Ishikawa (cell line): ENCODE results near the gene BIK.
A peak's percentile ranks its signal among the peaks of the same experiment; 100 is the strongest.

ENCODE experiments used
- CEBPB ChIP-seq: IDR thresholded peaks from 2 replicates; pipeline ENCODE4 v1.6.1; 2012
- CREB1 ChIP-seq: IDR thresholded peaks from 2 replicates; pipeline ENCODE4 v1.6.1; 2012; ENCODE audit warnings: low read depth
- EGR1 ChIP-seq: IDR thresholded peaks from 2 replicates; pipeline ENCODE4 v1.6.1; 2012
- EP300 ChIP-seq: IDR thresholded peaks from 2 replicates; pipeline ENCODE4 v1.6.1; 2012; ENCODE audit warnings: borderline replicate concordance
- FOXM1 ChIP-seq: IDR thresholded peaks from 2 replicates; pipeline ENCODE4 v1.6.1; 2012; ENCODE audit warnings: low read depth, borderline replicate concordance
- NFIC ChIP-seq: IDR thresholded peaks from 2 replicates; pipeline ENCODE4 v1.6.1; 2012
- RAD21 ChIP-seq: IDR thresholded peaks from 2 replicates; pipeline ENCODE4 v1.6.1; 2012; ENCODE audit warnings: low read depth
- TAF1 ChIP-seq: IDR thresholded peaks from 2 replicates; pipeline ENCODE4 v1.6.1; 2012; ENCODE audit warnings: low read depth, mild to moderate bottlenecking
- TCF12 ChIP-seq: IDR thresholded peaks from 2 replicates; pipeline ENCODE4 v1.6.1; 2012; ENCODE audit warnings: low read depth
- TEAD4 ChIP-seq: IDR thresholded peaks from 2 replicates; pipeline ENCODE4 v1.6.1; 2012
- USF1 ChIP-seq: IDR thresholded peaks from 2 replicates; pipeline ENCODE4 v1.6.1; 2012
- YY1 ChIP-seq: IDR thresholded peaks from 2 replicates; pipeline ENCODE4 v1.6.1; 2012; ENCODE audit warnings: low read depth
- ZBTB7A ChIP-seq: IDR thresholded peaks from 2 replicates; pipeline ENCODE4 v1.6.1; 2012; ENCODE audit warnings: low read depth
- TF ChIP-seq, protein P1 (sequence below): IDR thresholded peaks from 2 replicates; pipeline ENCODE4 v1.6.1; 2012; ENCODE audit warnings: low read depth, mild to moderate bottlenecking
- TF ChIP-seq, protein P2 (sequence below): IDR thresholded peaks from 2 replicates; pipeline ENCODE4 v1.6.1; 2012

BIK gene

DNA sequence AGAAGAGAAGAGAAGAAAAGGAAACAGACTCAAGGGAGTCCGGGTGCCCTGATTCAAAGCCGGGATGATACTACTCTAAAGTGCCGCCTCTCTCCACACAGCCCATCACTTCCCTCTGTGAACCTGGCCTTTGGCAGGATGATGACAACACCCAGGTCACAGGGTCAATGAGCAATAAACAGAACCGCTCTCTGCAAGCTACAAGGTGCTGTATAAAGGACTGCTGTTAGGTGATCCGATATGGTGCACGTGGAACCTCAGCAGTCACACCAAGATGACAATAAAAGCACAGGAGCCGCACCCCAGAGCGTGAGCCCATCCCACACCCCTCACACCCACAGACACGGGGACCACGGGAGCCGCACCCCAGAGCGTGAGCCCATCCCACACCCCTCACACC lies 32.0 kb upstream of the BIK start:
- TF ChIP-seq TAF1 (no peak), NFIC (no peak)
- TF ChIP-seq, protein P1, sequence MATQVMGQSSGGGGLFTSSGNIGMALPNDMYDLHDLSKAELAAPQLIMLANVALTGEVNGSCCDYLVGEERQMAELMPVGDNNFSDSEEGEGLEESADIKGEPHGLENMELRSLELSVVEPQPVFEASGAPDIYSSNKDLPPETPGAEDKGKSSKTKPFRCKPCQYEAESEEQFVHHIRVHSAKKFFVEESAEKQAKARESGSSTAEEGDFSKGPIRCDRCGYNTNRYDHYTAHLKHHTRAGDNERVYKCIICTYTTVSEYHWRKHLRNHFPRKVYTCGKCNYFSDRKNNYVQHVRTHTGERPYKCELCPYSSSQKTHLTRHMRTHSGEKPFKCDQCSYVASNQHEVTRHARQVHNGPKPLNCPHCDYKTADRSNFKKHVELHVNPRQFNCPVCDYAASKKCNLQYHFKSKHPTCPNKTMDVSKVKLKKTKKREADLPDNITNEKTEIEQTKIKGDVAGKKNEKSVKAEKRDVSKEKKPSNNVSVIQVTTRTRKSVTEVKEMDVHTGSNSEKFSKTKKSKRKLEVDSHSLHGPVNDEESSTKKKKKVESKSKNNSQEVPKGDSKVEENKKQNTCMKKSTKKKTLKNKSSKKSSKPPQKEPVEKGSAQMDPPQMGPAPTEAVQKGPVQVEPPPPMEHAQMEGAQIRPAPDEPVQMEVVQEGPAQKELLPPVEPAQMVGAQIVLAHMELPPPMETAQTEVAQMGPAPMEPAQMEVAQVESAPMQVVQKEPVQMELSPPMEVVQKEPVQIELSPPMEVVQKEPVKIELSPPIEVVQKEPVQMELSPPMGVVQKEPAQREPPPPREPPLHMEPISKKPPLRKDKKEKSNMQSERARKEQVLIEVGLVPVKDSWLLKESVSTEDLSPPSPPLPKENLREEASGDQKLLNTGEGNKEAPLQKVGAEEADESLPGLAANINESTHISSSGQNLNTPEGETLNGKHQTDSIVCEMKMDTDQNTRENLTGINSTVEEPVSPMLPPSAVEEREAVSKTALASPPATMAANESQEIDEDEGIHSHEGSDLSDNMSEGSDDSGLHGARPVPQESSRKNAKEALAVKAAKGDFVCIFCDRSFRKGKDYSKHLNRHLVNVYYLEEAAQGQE = no peak

GRCh38 chr22:43079742-43080141 lies 30.8 kb upstream of the BIK start:
- TF ChIP-seq CREB1 = no peak
- TF ChIP-seq EP300 = no peak
- no peak for TF ChIP-seq EGR1
- TF ChIP-seq FOXM1 = no peak
- TF ChIP-seq YY1 = no peak
- no peak for TF ChIP-seq CEBPB
- no peak for TF ChIP-seq TCF12
- no peak for TF ChIP-seq NFIC
- no peak for TF ChIP-seq ZBTB7A
- TF ChIP-seq TAF1 = no peak

DNA sequence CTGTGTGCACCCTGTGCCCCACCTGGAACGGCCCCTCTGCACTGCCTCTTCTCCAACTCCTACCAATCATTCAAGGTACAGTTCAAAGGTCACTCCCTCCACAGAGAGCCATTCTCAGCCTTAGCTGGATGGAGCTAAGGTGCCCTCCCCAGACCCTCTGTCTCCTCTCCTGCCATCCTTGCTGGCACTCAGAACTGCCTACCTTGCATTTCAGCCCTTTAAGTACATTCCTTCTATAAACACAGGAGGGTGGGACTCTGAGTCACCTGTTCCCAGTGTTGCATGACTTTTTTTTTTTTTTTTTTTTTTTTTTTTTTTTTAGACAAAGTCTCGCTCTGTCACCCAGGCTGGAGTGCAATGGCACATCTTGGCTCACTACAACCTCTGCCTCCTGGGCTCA lies 29.9 kb upstream of the BIK start:
- no peak for TF ChIP-seq EGR1
- no peak for TF ChIP-seq ZBTB7A
- peak; percentile 29; the same call in 1 of the 2 replicates for TF ChIP-seq USF1

- TF ChIP-seq TAF1 = no peak
- TF ChIP-seq TCF12 = no peak
- TF ChIP-seq RAD21 = no peak
- TF ChIP-seq EGR1 = no peak
- TF ChIP-seq CREB1 = no peak
- no peak for TF ChIP-seq CEBPB
- no peak for TF ChIP-seq USF1
Observed at GRCh38 chr22:43081968-43082367, 28.6 kb upstream of the BIK start.

GRCh38 chr22:43085658-43086606 lies 24.6 kb upstream of the BIK start:
- no peak for TF ChIP-seq CEBPB
- TF ChIP-seq, protein P2, sequence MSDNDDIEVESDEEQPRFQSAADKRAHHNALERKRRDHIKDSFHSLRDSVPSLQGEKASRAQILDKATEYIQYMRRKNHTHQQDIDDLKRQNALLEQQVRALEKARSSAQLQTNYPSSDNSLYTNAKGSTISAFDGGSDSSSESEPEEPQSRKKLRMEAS = no peak
- TF ChIP-seq RAD21 = no peak
- no peak for TF ChIP-seq EGR1
- TF ChIP-seq, protein P1 = no peak
- no peak for TF ChIP-seq NFIC

DNA sequence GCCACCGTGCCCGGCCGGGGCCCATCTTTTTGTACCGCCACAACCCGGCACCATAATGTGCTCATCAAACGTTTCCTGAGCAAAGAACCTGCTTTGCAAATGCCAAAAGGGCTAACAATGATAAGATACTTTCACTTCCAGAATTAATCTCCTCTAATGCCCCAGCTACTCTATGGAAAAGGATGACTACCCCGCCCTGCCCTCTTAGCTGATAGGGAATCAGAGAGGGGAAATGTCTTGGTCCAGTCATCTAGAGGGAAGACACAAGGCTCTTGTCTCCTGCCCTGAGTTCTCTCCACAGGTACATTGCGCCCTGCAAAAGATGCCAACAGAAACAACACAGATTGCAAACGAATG lies 21.9 kb upstream of the BIK start:
- TF ChIP-seq TCF12 (no peak; the same call in 1 of the 2 replicates), EP300 (no peak), RAD21 (no peak), EGR1 (no peak), YY1 (no peak), NFIC (no peak), TEAD4 (no peak), CREB1 (no peak), CEBPB (no peak), TAF1 (no peak), USF1 (no peak), ZBTB7A (no peak)
- TF ChIP-seq, protein P2 = no peak
- TF ChIP-seq, protein P1 = no peak
